ENCODE results near the gene EYA2. TPM values are rescaled to one million over a fixed set of nuclear protein-coding genes. Genes with fewer than 3 reads are reported as not detected.
A peak's percentile ranks its signal among the peaks of the same experiment; 100 is the strongest.

EYA2 gene
- total RNA-seq, 4 donors from 2014 or later, result 2.0 to 11.0 (median 5.6) TPM

DNA sequence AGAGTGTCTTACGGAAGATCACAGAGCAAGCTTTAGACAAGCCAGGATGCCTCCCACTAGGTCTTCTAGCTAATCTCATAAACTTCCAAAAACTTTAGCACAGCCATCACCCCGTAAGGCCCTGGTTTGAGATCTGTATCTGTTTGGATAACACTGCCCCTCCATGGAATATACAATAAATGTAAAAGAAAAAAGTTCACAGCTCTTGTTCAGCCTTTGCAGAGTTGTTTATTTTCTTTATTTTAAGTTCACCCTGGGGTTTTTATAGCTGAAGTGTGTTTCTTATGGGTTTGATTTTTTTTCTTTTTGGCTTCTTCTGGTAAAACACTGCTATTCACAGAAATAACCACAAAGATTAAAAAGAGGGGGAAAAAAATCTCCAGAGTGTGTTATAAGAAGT lies 125.6 kb downstream of the EYA2 start:
- no peak for DNase-seq
- no peak overlapping the region for H3K4me3 ChIP-seq
- H3K9me3 ChIP-seq, result no peaks in the 10 kb centered on the region
- peak overlapping the region; percentile 13 to 36 for H3K27ac ChIP-seq
- intact Hi-C loops (cut with DNase I; ENCODE audit: low total_unique reads), result no loop called here
- TF ChIP-seq, protein P1, sequence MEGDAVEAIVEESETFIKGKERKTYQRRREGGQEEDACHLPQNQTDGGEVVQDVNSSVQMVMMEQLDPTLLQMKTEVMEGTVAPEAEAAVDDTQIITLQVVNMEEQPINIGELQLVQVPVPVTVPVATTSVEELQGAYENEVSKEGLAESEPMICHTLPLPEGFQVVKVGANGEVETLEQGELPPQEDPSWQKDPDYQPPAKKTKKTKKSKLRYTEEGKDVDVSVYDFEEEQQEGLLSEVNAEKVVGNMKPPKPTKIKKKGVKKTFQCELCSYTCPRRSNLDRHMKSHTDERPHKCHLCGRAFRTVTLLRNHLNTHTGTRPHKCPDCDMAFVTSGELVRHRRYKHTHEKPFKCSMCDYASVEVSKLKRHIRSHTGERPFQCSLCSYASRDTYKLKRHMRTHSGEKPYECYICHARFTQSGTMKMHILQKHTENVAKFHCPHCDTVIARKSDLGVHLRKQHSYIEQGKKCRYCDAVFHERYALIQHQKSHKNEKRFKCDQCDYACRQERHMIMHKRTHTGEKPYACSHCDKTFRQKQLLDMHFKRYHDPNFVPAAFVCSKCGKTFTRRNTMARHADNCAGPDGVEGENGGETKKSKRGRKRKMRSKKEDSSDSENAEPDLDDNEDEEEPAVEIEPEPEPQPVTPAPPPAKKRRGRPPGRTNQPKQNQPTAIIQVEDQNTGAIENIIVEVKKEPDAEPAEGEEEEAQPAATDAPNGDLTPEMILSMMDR (IDR thresholded peaks at IDR 0.05), result no peak
- no peak for TF ChIP-seq POLR2A (IDR thresholded peaks at IDR 0.05)
- peaks cover 0 to 5% of the 10 kb centered on the region in 2 donors for H3K4me1 ChIP-seq
- no peaks in the 10 kb centered on the region for H3K27me3 ChIP-seq
- H3K36me3 ChIP-seq, result no peaks in the 10 kb centered on the region

- peaks cover 0 to 5% of the 10 kb centered on the region in 2 donors for H3K4me1 ChIP-seq
- H3K4me3 ChIP-seq, result no peak overlapping the region
- TF ChIP-seq, protein P1 (IDR thresholded peaks at IDR 0.05), result no peak
- TF ChIP-seq POLR2A (IDR thresholded peaks at IDR 0.05), result no peak
- H3K9me3 ChIP-seq, result no peaks in the 10 kb centered on the region
- H3K27me3 ChIP-seq, result no peaks in the 10 kb centered on the region
- no peaks in the 10 kb centered on the region for H3K36me3 ChIP-seq
- no peak for DNase-seq
- intact Hi-C loops (cut with DNase I; ENCODE audit: low total_unique reads), result no loop called here
- no peak overlapping the region for H3K27ac ChIP-seq
Observed at GRCh38 chr20:47021850-47022249, 127.2 kb downstream of the EYA2 start.

- Histone ChIP-seq H3K36me3 (no peaks in the 10 kb centered on the region), H3K4me1 (no peaks in the 10 kb centered on the region), H3K4me3 (no peak overlapping the region), H3K27ac (no peak overlapping the region), H3K27me3 (no peaks in the 10 kb centered on the region), H3K9me3 (no peaks in the 10 kb centered on the region)
- intact Hi-C loops (cut with DNase I; ENCODE audit: low total_unique reads), result no loop called here
- DNase-seq, result peak in 1 of 2 donors; percentile 18
- no peak for TF ChIP-seq POLR2A (IDR thresholded peaks at IDR 0.05)
- TF ChIP-seq, protein P1 (IDR thresholded peaks at IDR 0.05), result no peak
Observed at GRCh38 chr20:47024461-47024937, 129.9 kb downstream of the EYA2 start.

DNA sequence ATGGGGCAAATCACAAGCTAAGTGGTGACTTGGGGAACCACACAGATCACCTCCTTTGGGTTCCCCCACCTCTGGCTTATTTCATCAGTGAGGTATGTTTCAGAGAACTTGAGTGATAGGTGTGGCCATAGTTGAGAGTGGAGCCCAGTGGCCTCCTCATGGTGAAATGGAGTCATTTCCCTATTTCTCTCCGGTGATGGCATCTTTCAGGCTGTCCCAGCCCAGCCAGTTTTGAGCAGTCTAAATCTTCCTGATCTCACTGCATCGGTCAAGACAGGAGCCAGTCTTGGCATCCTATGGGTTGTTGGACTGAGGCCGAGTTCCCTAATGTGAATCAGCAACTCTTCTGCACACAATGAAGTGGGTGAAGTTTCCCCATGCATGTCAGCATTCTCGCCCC lies 132.4 kb downstream of the EYA2 start:
- Histone ChIP-seq H3K4me1 (no peaks in the 10 kb centered on the region), H3K36me3 (no peaks in the 10 kb centered on the region), H3K27me3 (no peaks in the 10 kb centered on the region), H3K4me3 (no peak overlapping the region), H3K27ac (no peak overlapping the region), H3K9me3 (no peaks in the 10 kb centered on the region)
- intact Hi-C loops (cut with DNase I; ENCODE audit: low total_unique reads), result no loop called here
- TF ChIP-seq, protein P1 (IDR thresholded peaks at IDR 0.05), result no peak
- no peak for DNase-seq

DNA sequence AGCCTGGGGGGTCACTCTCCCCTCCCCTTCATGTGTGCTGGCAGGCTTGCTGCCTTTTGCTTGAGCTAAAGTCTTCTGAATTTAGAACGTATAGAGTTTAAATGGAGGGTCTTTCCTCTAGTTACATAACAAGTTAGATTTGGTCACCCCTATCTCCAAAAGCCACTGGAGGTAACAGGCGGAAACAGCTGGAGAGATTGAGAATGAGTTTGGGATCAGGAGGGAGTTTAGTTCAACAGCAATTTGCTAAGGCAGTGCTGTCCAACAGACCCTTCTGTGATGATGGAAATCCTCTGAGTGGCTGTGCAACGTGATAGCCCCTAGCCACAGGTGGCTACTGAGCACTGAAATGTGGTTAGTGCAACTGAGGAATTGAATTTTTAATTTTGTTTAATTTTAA lies 132.8 kb downstream of the EYA2 start:
- Histone ChIP-seq H3K27me3 (no peaks in the 10 kb centered on the region), H3K9me3 (no peaks in the 10 kb centered on the region), H3K4me3 (no peak overlapping the region), H3K4me1 (no peaks in the 10 kb centered on the region), H3K36me3 (no peaks in the 10 kb centered on the region), H3K27ac (no peak overlapping the region)
- intact Hi-C loops (cut with DNase I; ENCODE audit: low total_unique reads), result no loop called here
- DNase-seq, result no peak
- TF ChIP-seq, protein P1 (IDR thresholded peaks at IDR 0.05), result no peak
- TF ChIP-seq POLR2A (IDR thresholded peaks at IDR 0.05), result no peak
